ENCODE results near the gene SLC8A1. TPM values are rescaled to one million over a fixed set of nuclear protein-coding genes. Genes with fewer than 3 reads are reported as not detected.

Gene SLC8A1
- total and polyA plus RNA-seq, 2 of the 13 experiments (the other 11 are each of a cell fraction or from before 2014, with no cell fraction given) = not detected

- TF ChIP-seq ARID2 (CRISPR knock-in tag; IDR thresholded peaks at IDR 0.05; ENCODE audit: borderline replicate concordance) (no peak), ZBTB7B (CRISPR knock-in tag; IDR thresholded peaks at IDR 0.05) (no peak), PLSCR1 (CRISPR knock-in tag; IDR thresholded peaks at IDR 0.05; ENCODE audit: borderline replicate concordance) (no peak), MYPOP (CRISPR knock-in tag; IDR thresholded peaks at IDR 0.05) (no peak), ZNF503 (CRISPR knock-in tag; IDR thresholded peaks at IDR 0.05) (no peak), ZBTB1 (CRISPR knock-in tag; IDR thresholded peaks at IDR 0.05; ENCODE audit: borderline replicate concordance) (no peak), JDP2 (CRISPR knock-in tag; IDR thresholded peaks at IDR 0.05; ENCODE audit: borderline replicate concordance) (no peak), ZNF703 (CRISPR knock-in tag; IDR thresholded peaks at IDR 0.05; ENCODE audit: borderline replicate concordance) (no peak), MLX (CRISPR knock-in tag; IDR thresholded peaks at IDR 0.05) (no peak), ZNF615 (CRISPR knock-in tag; IDR thresholded peaks at IDR 0.05; ENCODE audit: borderline replicate concordance) (no peak), GABPA (IDR thresholded peaks at IDR 0.05; ENCODE audit: low read depth, low read length) (no peak), GABPA (CRISPR knock-in tag; IDR thresholded peaks at IDR 0.05; ENCODE audit: low read depth) (no peak)
- Histone ChIP-seq H4K20me1 (ENCODE audit: insufficient read depth, low read length) (no peaks in the 10 kb centered on the region), H3K36me3 (replicated peaks in 1 of 2; ENCODE audit: control insufficient read depth in 1 of 2, insufficient read depth in 2 of 2, low read length in 2 of 2) (no peaks in the 10 kb centered on the region), H3K9ac (ENCODE audit: insufficient read depth, low read depth, low read length) (no peak overlapping the region), H3K4me3 (replicated peaks in 1 of 3; ENCODE audit: insufficient read depth in 1 of 3, low read depth in 2 of 3, low read length in 3 of 3) (no peak overlapping the region), H3K79me2 (ENCODE audit: insufficient read depth, low read length) (no peaks in the 10 kb centered on the region), H3K9me3 (ENCODE audit: low read length) (no peaks in the 10 kb centered on the region), H2AFZ (ENCODE audit: low read length) (no peak overlapping the region), H3K27me3 (ENCODE audit: control insufficient read depth in 1 of 2, insufficient read depth in 2 of 2, low read length in 2 of 2) (peaks cover 0 to 8% of the 10 kb centered on the region in 2 experiments; a peak in 4 of 5 replicates), H3K4me2 (ENCODE audit: low read depth, low read length) (no peak overlapping the region), H3K4me1 (ENCODE audit: insufficient read depth, low read length) (no peaks in the 10 kb centered on the region), H3K27ac (ENCODE audit: extremely low read length, insufficient read depth, low read length) (no peak overlapping the region)
- no peak for ATAC-seq
- BruUV-seq (replicated peaks) = no TSS peak
- ChIA-PET CTCF (ENCODE audit: low intra/inter-chr PET ratio, low total read pairs) (no interaction called here), POLR2A (no interaction called here)
- FAIRE-seq = no peak
- intact Hi-C loops (cut with micrococcal nuclease; ENCODE audit: unreplicated experiment) (no loop called here), in situ Hi-C loops (cut with HindIII; ENCODE audit: extremely low pct_ligation_motif_present, low pct_unique_long_range_greater_than_20kb) (no loop called here)
- no peak for DNase-seq (ENCODE audit: low spot score)
Measured at GRCh38 chr2:40445467-40445866, 6.4 kb downstream of the SLC8A1 start.
